Occipital lobe (tissue), 3 donors: ENCODE data around the gene XBP1. TPM values are rescaled to one million over a fixed set of nuclear protein-coding genes. Genes with fewer than 3 reads are reported as not detected.
"Not testable (repeated sequence)": the region's sequence is repeated elsewhere in the genome, so short reads cannot be mapped to it uniquely, and the experiment has no call there.

Experiments
- DNase-seq: peaks from one replicate; lab custom pipeline; 2025; lab: John Stamatoyannopoulos, UW
- small RNA-seq: library from RNA; depleted of rRNA; stranded (forward); fragments of <200 nt; gene quantifications from one replicate; pipeline ENCODE3, GENCODE V24; 2014
- total RNA-seq: library from RNA; depleted of rRNA; stranded (reverse); fragments of >200 nt; gene quantifications from one replicate; pipeline ENCODE4 v1.2.3, GENCODE V29; 2014

The XBP1 gene
- total RNA-seq, 1 donor from 2014 or later: 41.3 TPM

DNA sequence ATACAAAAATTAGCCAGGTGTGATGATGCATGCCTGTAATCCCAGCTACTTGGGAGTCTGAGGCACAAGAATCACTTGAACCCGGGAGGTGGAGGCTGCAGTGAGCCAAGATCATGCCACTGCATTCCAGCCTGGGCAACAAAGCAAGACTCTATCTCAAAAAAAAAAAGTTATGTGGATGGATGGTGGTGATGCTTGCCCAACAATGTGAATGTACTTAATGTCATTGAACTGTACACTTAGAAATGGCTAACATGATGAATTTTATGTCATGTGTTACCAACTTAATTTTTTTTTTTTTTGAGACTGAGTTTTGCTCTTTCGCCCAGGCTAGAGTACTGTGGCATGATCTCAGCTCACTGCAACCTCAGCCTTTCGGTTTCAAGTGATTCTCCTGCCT lies 45.9 kb downstream of the XBP1 start:
- not testable (repeated sequence) for DNase-seq

- DNase-seq: no peak
Measured at GRCh38 chr22:28750471-28750881, 49.9 kb downstream of the XBP1 start.

Small RNA genes lying within 50 kb of the gene (small RNA-seq; reads per million reads assigned to genes)
- gene Z93930.1: not detected

Other genes with a start within 250 kb of the XBP1 start
- 157 TPM for gene TTC28, start 120.7 kb downstream of the XBP1 start, total RNA-seq
- gene CHEK2, start 58.7 kb downstream of the XBP1 start, total RNA-seq: 3.0 TPM
- gene HSCB, start 58.5 kb downstream of the XBP1 start, total RNA-seq: 5.0 TPM
- gene CCDC117, start 27.9 kb downstream of the XBP1 start, total RNA-seq: 28.9 TPM
- gene ZNRF3, start 83.0 kb upstream of the XBP1 start, total RNA-seq: 8.1 TPM